Measurements from ENCODE around the gene PRKCZ. TPM values are rescaled to one million over a fixed set of nuclear protein-coding genes. Genes with fewer than 3 reads are reported as not detected.
A peak's percentile ranks its signal among the peaks of the same experiment; 100 is the strongest.

Gene PRKCZ
- total and polyA plus RNA-seq, 11 donors, result 12.5 to 20.7 (median 16.5) TPM

GRCh38 chr1:2095981-2096736 lies 45.9 kb downstream of the PRKCZ start:
- Histone ChIP-seq H3K27ac (no peak overlapping the region), H3K9me3 (peaks cover 0 to 9% (median 0%) of the 10 kb centered on the region in 12 donors), H3K27me3 (no peaks in the 10 kb centered on the region), H3K4me3 (no peak overlapping the region), H3K36me3 (no peaks in the 10 kb centered on the region), H3K4me1 (peaks cover 0 to 8% (median 0%) of the 10 kb centered on the region in 12 donors)
- TF ChIP-seq CTCF (IDR thresholded peaks at IDR 0.05) (no peak), POLR2A (IDR thresholded peaks at IDR 0.05) (no peak)
- DNase-seq (no peak), ATAC-seq (no peak)
- WGBS, 4 donors, result 89 to 95% (median 93%) methylated on average over 27 to 34 of the region's 34 CpGs
- intact Hi-C loops (cut with DNase I), result loop anchor here in 1 of 10 donors (10.0 kb wide), 1 partner anchor 79 kb away; no protein-coding TSS in a partner anchor

- Histone ChIP-seq H3K4me3 (no peak overlapping the region), H3K27ac (no peak overlapping the region), H3K9me3 (peaks cover 0 to 9% (median 0%) of the 10 kb centered on the region in 12 donors), H3K4me1 (peaks cover 0 to 8% (median 0%) of the 10 kb centered on the region in 12 donors), H3K27me3 (no peaks in the 10 kb centered on the region), H3K36me3 (no peaks in the 10 kb centered on the region)
- intact Hi-C loops (cut with DNase I), result loop anchor here in 1 of 10 donors (10.0 kb wide), 1 partner anchor 77 kb away; no protein-coding TSS in a partner anchor
- ATAC-seq, result no peak
- DNase-seq, result peak in 1 of 5 donors; percentile 32
- 95 to 96% (median 96%) methylated on average over 26 of the region's 26 CpGs for WGBS, 4 donors
- TF ChIP-seq CTCF (IDR thresholded peaks at IDR 0.05) (no peak), POLR2A (IDR thresholded peaks at IDR 0.05) (no peak)
Measured at GRCh38 chr1:2097386-2098300, 47.4 kb downstream of the PRKCZ start.

GRCh38 chr1:2098301-2098698 lies 48.1 kb downstream of the PRKCZ start:
- 85 to 94% (median 88%) methylated on average over 11 of the region's 11 CpGs for WGBS, 4 donors
- Histone ChIP-seq H3K4me1 (peaks cover 0 to 8% (median 0%) of the 10 kb centered on the region in 12 donors), H3K36me3 (no peaks in the 10 kb centered on the region), H3K4me3 (no peak overlapping the region), H3K27ac (no peak overlapping the region), H3K9me3 (peaks cover 0 to 9% (median 0%) of the 10 kb centered on the region in 12 donors), H3K27me3 (no peaks in the 10 kb centered on the region)
- peak in 1 of 5 donors; percentile 43 for DNase-seq
- intact Hi-C loops (cut with DNase I), result loop anchor here in 1 of 10 donors (10.0 kb wide), 1 partner anchor 77 kb away; no protein-coding TSS in a partner anchor
- ATAC-seq, result peak in 1 of 4 donors; percentile 54
- no peak for TF ChIP-seq POLR2A (IDR thresholded peaks at IDR 0.05)
- TF ChIP-seq CTCF (IDR thresholded peaks at IDR 0.05), result no peak

All from heart left ventricle (tissue), 16 donors.